Measurements from ENCODE around the gene FNDC10. TPM values are rescaled to one million over a fixed set of nuclear protein-coding genes. Genes with fewer than 3 reads are reported as not detected.

Gene FNDC10
- total RNA-seq, 1 experiment from 2014 or later, result 15.2 TPM

DNA sequence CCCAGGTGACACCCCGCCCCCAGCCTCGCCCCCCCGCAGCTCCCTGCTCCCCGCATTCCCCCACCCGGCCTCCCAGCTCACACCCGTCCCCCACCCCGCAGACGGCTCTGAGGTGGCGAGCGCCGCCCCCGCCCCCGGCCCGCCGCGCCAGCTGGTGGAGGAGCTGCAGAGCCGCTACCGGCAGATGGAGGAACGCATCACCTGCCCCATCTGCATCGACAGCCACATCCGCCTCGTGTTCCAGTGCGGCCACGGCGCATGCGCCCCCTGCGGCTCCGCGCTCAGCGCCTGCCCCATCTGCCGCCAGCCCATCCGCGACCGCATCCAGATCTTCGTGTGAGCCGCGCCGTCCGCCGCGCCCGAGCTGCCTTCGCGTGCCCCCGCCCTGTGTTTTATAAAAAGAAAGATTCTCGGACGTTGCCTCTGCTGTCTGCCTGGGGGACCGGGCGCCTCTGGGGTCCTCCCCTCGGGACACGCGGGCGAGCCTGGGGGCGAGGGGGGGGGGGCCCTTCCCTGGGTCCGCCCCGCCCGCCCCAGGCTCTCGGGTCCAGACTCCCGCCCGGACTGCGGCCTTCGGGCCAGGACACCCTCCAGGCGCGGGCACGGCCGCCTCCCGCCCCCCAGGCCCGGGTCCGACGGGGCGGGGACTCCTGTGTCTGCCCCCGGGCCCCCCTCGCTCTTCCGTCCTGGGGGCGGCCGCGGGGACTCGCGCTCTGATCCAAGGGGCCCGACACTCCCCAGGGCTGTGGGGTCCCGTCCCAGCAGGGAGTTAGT lies 30.4 kb upstream of the FNDC10 start:
- Histone ChIP-seq H4K91ac (ENCODE audit: insufficient read length, low read depth, low read length) (no peak overlapping the region), H3K23me2 (ENCODE audit: insufficient read length, low read depth, low read length, poor library complexity, severe bottlenecking) (peaks cover 7% of the 10 kb centered on the region), H3K27ac (ENCODE audit: insufficient read length, low read depth, low read length) (no peak overlapping the region), H3K79me1 (ENCODE audit: insufficient read depth, low read depth, low read length, poor library complexity, severe bottlenecking) (no peaks in the 10 kb centered on the region), H3K18ac (ENCODE audit: insufficient read length, low read depth, low read length) (no peak overlapping the region), H4K5ac (ENCODE audit: insufficient read length, low read depth, low read length) (no peak overlapping the region), H2BK120ac (ENCODE audit: low read depth, low read length, poor library complexity, severe bottlenecking) (no peak overlapping the region), H3K4me1 (ENCODE audit: insufficient read depth, low read length) (no peaks in the 10 kb centered on the region), H3T11ph (ENCODE audit: low read length) (no peak overlapping the region), H4K20me1 (ENCODE audit: control insufficient read depth, insufficient read depth, insufficient read length) (no peaks in the 10 kb centered on the region), H2BK20ac (ENCODE audit: low read depth, low read length, poor library complexity, severe bottlenecking) (no peak overlapping the region), H3K27me3 (ENCODE audit: insufficient read depth, low read length) (no peaks in the 10 kb centered on the region; the same call in 1 of the 2 replicates), H3K9ac (ENCODE audit: extremely low read depth, insufficient read length, low read length) (no peak overlapping the region), H3K79me2 (ENCODE audit: insufficient read depth, low read length) (no peaks in the 10 kb centered on the region), H3K9me3 (ENCODE audit: control insufficient read depth, low read depth, low read length) (no peaks in the 10 kb centered on the region), H3K4me2 (ENCODE audit: insufficient read depth, insufficient read length, low read length) (no peak overlapping the region), H2AFZ (ENCODE audit: low read length) (no peak overlapping the region), H2BK5ac (ENCODE audit: insufficient read length, low read length) (no peak overlapping the region), H3K56ac (ENCODE audit: insufficient read length, low read depth, low read length) (no peak overlapping the region), H3K23ac (ENCODE audit: insufficient read length, low read depth, low read length) (no peak overlapping the region), H2AK5ac (ENCODE audit: insufficient read length, low read length) (no peak overlapping the region), H3K14ac (ENCODE audit: insufficient read depth, low read length) (no peak overlapping the region; the same call in 1 of the 2 replicates), H2BK15ac (ENCODE audit: low read depth, low read length) (no peak overlapping the region), H4K8ac (replicated peaks; ENCODE audit: insufficient read length, low read depth, low read length) (no peak overlapping the region), H2BK12ac (ENCODE audit: insufficient read length, low read depth, low read length) (no peak overlapping the region), H3K4ac (ENCODE audit: low read depth, low read length) (no peak overlapping the region)
- H3K36me3 Mint-ChIP-seq (ENCODE audit: insufficient read depth in 1 of 3, low read depth in 3 of 3), result no peaks in the 10 kb centered on the region
- H3K9me3 Mint-ChIP-seq, result no peaks in the 10 kb centered on the region
- peak overlapping the region; percentile 51 to 71 for H3K4me3 Mint-ChIP-seq
- H3K27ac Mint-ChIP-seq, result no peak overlapping the region
- DNase-seq, result peak; percentile 96
- no CpG with 5 or more reads among the region's 81 CpGs for WGBS (ENCODE audit: extremely low coverage, insufficient read length, low lambda C conversion rate)
- TF ChIP-seq, protein P1, sequence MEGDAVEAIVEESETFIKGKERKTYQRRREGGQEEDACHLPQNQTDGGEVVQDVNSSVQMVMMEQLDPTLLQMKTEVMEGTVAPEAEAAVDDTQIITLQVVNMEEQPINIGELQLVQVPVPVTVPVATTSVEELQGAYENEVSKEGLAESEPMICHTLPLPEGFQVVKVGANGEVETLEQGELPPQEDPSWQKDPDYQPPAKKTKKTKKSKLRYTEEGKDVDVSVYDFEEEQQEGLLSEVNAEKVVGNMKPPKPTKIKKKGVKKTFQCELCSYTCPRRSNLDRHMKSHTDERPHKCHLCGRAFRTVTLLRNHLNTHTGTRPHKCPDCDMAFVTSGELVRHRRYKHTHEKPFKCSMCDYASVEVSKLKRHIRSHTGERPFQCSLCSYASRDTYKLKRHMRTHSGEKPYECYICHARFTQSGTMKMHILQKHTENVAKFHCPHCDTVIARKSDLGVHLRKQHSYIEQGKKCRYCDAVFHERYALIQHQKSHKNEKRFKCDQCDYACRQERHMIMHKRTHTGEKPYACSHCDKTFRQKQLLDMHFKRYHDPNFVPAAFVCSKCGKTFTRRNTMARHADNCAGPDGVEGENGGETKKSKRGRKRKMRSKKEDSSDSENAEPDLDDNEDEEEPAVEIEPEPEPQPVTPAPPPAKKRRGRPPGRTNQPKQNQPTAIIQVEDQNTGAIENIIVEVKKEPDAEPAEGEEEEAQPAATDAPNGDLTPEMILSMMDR (conservative IDR thresholded peaks at IDR 0.05), result no peak
- peaks cover 2% of the 10 kb centered on the region in 2 experiments; a peak in 2 of 4 replicates for H3K4me1 Mint-ChIP-seq
- peaks cover 12% of the 10 kb centered on the region for H3K27me3 Mint-ChIP-seq (ENCODE audit: low read depth)
